Astrocyte of the spinal cord (primary cell): ENCODE measurements around the gene ASCL5.

Source experiments
- DNase-seq: peaks from one replicate; pipeline ENCODE4 v3.0.0; 2011; ENCODE audit warnings: low read depth, low spot score
- H3K4me3 ChIP-seq: 2 replicates; pipeline ENCODE4 v1.5.1; 2011; ENCODE audit warnings: low read depth, mild to moderate bottlenecking, low read length, moderate library complexity
- CTCF ChIP-seq: IDR thresholded peaks from 2 replicates; pipeline ENCODE4 v1.5.1; 2012; ENCODE audit warnings: low read depth, mild to moderate bottlenecking, low read length, inconsistent platforms
- in situ Hi-C: cut with HindIII; loops from 2 replicates; pipeline ENCODE4 v1.10.0; 2017; ENCODE audit warnings: low sequenced_read_pairs

The ASCL5 gene

GRCh38 chr1:201069636-201070035 lies 57.3 kb downstream of the ASCL5 start:
- H3K4me3 ChIP-seq: no peak overlapping the region
- no peak for DNase-seq
- TF ChIP-seq CTCF: no peak
- in situ Hi-C loops: no loop called here

- no peak overlapping the region for H3K4me3 ChIP-seq
- in situ Hi-C loops: no loop called here
- no peak for DNase-seq
- no peak for TF ChIP-seq CTCF
These were observed 58.0 kb downstream of the ASCL5 start for GRCh38 chr1:201068976-201069375.

- TF ChIP-seq CTCF: no peak
- no peak overlapping the region for H3K4me3 ChIP-seq
- DNase-seq: no peak
- in situ Hi-C loops: no loop called here
These were observed 60.0 kb downstream of the ASCL5 start for GRCh38 chr1:201066986-201067385.

DNA sequence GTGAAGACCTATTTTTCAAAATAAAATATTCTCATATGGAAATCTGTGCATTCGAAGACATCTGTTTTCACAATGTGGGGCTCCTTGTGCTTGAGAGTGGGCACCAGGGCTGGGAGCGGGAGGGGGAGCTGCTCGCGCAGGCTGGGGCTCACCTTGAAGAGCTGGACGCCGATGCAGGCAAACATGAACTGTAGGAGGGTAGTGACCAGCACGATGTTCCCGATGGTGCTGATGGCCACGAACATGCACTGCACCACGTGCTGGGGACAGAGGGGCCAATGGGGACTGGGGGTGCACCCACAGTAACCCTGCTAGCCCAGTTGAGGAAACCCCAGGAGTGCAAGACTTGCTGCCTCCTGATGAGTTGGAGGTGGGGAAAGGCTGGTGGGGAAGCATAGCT lies 61.3 kb downstream of the ASCL5 start:
- DNase-seq: no peak
- no peak for TF ChIP-seq CTCF
- H3K4me3 ChIP-seq: no peak overlapping the region
- in situ Hi-C loops: no loop called here

DNA sequence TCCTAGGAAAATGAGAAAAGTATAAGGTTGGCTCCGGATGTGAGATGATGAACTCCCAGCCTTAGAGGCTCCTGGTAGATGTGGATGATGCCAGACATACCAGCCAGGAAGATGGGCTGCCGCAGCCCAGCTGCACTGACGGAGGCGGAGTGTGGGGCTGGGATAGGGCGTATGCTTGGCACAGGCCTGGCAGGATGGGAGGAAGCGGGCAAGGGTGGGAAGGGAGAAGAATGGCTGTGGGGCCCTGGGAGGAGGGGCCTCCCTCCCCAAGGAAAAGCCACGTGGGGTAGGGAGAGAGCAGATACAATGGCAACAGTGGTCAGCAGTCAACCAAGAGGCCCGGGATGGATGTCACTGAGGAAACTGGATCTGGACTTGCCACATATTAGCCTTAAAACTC lies 62.2 kb downstream of the ASCL5 start:
- no peak for DNase-seq
- TF ChIP-seq CTCF: no peak
- in situ Hi-C loops: no loop called here
- no peak overlapping the region for H3K4me3 ChIP-seq
